HG03159 (cell line): Measurements from ENCODE around the gene THAP6.

Source experiments
- ATAC-seq: cut with Tn5 transposase; IDR thresholded peaks from one replicate; pipeline ENCODE4 v1.9.1; 2021; ENCODE audit warnings: mild to moderate bottlenecking, moderate library complexity; ENCODE audit not compliant: unreplicated experiment

The THAP6 gene

GRCh38 chr4:75565481-75565880 is 51.2 kb downstream of the THAP6 start:
- ATAC-seq = no peak

DNA sequence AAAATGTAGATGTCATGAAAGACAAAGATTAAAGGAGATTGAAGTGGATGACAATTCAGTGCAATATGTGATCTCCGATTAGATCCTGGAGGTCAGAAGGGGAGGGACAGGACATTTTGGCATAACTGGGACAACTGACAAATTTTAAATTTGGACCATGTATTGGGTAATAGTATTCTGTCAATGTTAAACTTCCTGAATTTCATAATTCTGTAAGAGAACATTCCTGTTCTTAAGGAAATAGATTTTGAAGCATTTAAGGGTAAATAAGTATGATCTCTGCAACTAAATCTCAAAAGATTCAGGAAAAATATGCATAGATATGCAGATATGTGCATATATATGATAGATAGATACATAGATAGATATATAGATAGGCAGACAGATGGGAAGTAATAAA is 52.6 kb downstream of the THAP6 start:
- ATAC-seq = no peak

GRCh38 chr4:75567725-75568124 is 53.5 kb downstream of the THAP6 start:
- ATAC-seq = no peak
